ENCODE data around the gene SPRR2G.
A peak's percentile ranks its signal among the peaks of the same experiment; 100 is the strongest.
"Not testable (repeated sequence)": the region's sequence is repeated elsewhere in the genome, so short reads cannot be mapped to it uniquely, and the experiment has no call there.

Gene SPRR2G

GRCh38 chr1:153150846-153151245 is at the start of gene SPRR2G:
SPRR2G (minus strand) TSS chr1:153150890; CDS start chr1:153150110, 780 bp downstream.
- DNase-seq (ENCODE audit: low spot score) = no peak

- DNase-seq (ENCODE audit: low spot score) = no peak
Observed at GRCh38 chr1:153195216-153195615, 44.5 kb upstream of the SPRR2G start.

GRCh38 chr1:153194331-153195050 is 43.8 kb upstream of the SPRR2G start:
- DNase-seq (ENCODE audit: low spot score) = no peak

GRCh38 chr1:153192697-153193096 is 42.0 kb upstream of the SPRR2G start:
- DNase-seq (ENCODE audit: low spot score) = no peak

GRCh38 chr1:153190373-153190772 is 39.7 kb upstream of the SPRR2G start:
- no peak for DNase-seq (ENCODE audit: low spot score)

GRCh38 chr1:153188301-153188700 is 37.6 kb upstream of the SPRR2G start:
- DNase-seq (ENCODE audit: low spot score) = not testable (repeated sequence)

DNA sequence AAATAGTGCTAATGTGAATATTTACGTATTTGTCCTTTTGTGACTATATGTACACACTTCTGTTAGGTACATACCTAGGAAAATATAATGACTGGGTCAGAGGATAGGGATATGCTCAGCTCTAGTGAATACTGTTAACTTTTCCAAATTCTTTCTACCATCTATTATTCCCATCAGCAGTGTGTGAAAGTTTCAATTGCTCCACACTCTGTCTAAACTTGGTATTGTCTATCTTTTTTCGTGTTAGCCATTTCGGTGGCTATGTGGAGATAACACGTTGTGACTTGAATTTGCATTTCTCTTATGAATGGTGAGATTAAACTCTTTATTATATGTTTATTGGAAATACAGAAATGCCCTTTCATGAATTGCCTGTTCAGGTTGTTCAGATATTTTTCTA is 29.9 kb upstream of the SPRR2G start:
- DNase-seq (ENCODE audit: low spot score) = no peak

GRCh38 chr1:153178922-153179321 is 28.2 kb upstream of the SPRR2G start:
- DNase-seq (ENCODE audit: low spot score) = no peak

- no peak for DNase-seq (ENCODE audit: low spot score)
Observed at GRCh38 chr1:153174624-153175023, 23.9 kb upstream of the SPRR2G start.

DNA sequence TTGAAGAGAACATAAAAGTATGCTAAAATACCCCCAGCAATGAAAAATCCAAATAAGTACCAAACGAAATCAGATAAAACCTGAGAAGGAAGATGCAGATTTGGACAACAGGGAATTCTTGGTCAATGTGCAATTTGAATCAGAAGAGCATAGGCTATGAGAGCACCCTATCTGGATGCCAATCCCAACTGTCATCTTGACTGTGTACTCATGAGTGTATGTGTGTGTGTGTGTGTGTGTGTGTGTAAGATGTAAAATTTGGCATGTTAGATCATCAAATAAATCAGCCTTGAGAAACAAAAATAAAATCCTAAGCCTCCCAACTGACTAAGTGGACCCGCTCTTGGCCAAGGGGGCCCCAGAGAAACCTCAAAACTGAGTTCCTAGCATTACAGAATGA is 18.0 kb upstream of the SPRR2G start:
- no peak for DNase-seq (ENCODE audit: low spot score)

- no peak for DNase-seq (ENCODE audit: low spot score)
Observed at GRCh38 chr1:153155541-153155940, 4.9 kb upstream of the SPRR2G start.

- DNase-seq (ENCODE audit: low spot score) = no peak
Observed at GRCh38 chr1:153152481-153152880, 1.8 kb upstream of the SPRR2G start.

DNA sequence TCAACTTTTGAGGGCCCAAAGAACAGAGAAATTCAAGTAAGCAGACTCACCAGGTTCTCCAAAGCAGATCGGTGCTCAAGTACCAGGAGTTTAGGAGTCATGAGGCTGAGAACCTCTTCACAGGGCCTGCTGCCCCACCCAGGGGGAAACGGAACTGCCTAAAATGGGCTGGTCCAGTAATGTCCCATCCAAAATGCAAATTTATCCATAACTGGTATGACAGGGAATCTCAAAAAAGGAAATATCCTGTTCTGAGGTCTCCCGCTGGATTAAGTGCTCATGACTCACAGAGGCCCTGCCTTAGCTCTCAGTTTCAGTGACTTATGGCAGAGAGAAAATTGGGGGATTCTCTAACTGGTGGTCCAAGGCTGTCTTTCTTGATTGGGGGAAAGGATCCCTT is 9.3 kb downstream of the SPRR2G start:
- no peak for DNase-seq (ENCODE audit: low spot score)

GRCh38 chr1:153140484-153140883 is 10.2 kb downstream of the SPRR2G start:
- no peak for DNase-seq (ENCODE audit: low spot score)

- DNase-seq (ENCODE audit: low spot score) = no peak
Observed at GRCh38 chr1:153133743-153134142, 16.9 kb downstream of the SPRR2G start.

DNA sequence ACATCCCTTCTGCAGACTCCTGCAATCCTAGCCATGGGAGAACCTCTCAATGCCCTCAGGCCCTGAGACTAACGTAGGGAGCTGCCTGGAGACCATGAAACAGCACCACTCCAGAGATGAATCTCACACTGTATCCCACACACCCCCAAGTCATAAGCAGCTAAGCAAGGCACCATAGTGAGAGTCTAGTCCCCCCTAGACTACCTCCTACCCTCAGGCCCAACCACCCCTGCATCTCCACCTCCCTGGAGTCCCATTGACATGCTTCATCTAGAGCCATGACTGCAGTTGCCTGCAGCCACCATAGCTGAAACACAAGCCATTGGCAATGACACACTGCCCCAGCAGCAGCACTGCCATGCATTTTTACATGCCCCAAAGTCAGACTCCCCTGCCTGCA is 17.4 kb downstream of the SPRR2G start:
- no peak for DNase-seq (ENCODE audit: low spot score)

DNA sequence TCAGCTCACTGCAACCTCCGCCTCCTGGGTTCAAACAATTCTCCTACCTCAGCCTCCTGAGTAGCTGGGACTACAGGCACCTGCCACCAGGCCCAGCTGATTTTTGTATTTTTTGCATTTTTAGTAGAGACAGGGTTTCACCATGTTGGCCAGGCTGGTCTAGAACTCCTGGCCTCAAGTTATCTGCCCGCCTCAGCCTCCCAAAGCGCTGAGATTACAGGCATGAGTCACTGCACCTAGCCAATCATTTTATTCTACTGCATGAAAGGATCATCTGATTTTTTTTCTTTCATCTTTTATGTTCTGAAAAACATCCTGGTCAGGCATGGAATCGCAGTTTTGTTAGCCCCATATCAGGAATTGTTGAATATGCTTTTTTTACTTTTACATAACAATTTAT is 22.0 kb downstream of the SPRR2G start:
- not testable (repeated sequence) for DNase-seq (ENCODE audit: low spot score)

GRCh38 chr1:153127296-153127695 is 23.4 kb downstream of the SPRR2G start:
- no peak for DNase-seq (ENCODE audit: low spot score)

GRCh38 chr1:153125536-153125935 is 25.2 kb downstream of the SPRR2G start:
- DNase-seq (ENCODE audit: low spot score) = no peak

DNA sequence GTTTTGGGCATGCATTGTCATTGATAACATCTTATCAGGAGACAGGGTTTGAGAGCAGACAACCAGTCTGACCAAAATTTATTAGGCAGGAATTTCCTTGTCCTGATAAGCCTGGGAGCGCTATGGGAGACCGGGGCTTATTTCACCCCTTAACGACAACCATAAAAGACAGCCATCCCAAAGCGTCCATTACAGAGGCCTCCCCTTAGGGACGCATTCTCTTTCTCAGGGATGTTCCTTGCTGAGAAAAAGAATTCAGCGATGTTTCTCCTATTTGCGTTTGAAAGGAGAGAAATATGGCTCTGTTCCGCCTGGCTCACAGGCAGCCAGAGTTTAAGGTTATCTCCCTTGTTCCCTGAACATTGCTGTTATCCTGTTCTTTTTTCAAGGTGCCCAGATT is 26.9 kb downstream of the SPRR2G start:
- not testable (repeated sequence) for DNase-seq (ENCODE audit: low spot score)

GRCh38 chr1:153122831-153123421 is 27.8 kb downstream of the SPRR2G start:
- peak; percentile 29 for DNase-seq (ENCODE audit: low spot score)

DNA sequence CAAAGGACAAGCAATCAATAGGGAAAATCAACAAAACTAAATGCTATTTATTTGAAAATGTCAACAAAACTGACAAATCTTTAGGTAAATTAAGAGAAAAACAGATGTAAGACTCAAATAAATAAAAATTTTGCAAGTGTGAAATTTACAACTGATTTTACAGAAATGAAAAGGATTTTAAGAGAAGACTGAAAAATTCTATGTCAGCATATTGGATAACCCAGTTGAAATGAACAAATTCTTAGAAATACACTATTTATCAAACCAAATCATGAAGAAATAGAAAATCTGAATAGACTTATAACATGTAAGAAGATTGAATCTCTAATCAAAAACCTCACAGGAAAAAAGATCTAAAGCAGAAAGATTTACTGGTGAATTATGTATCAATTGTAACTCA is 29.7 kb downstream of the SPRR2G start:
- DNase-seq (ENCODE audit: low spot score) = no peak

GRCh38 chr1:153119491-153119971 is 31.2 kb downstream of the SPRR2G start:
- DNase-seq (ENCODE audit: low spot score) = no peak

DNA sequence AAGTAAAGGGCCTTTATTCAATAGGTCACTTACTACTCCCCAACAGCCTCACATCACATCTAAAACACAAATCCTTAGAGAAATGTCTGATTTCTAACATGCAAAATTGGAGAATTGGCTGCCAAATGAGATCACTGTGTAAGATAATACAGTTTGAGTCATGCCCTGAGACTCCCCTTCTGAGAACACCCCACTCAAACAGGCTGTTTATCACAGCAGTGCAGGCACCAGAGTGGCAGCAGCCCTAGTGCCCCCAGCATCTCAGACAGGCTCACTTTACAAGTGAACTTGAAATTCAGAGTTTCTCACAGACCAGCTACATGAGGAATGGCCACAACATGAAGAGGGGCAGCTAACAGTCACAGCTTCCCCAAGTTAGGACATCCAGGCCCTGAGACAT is 35.4 kb downstream of the SPRR2G start:
- DNase-seq (ENCODE audit: low spot score) = not testable (repeated sequence)

Measured in D341Med (cell line).